Stomach (tissue), 4 donors: ENCODE data around the gene PCDHGA8.

Experiments used
- EP300 ChIP-seq: sonication (generic); formaldehyde crosslinking; IDR thresholded peaks from one replicate; pipeline ENCODE4 v1.6.1; 2017; ENCODE audit warnings: antibody characterized with exemption
- POLR2AphosphoS5 ChIP-seq, 3 donors: sonication (generic); formaldehyde crosslinking; IDR thresholded peaks; one replicate each; pipeline ENCODE4 v1.6.1; 2016; ENCODE audit warnings: antibody characterized with exemption in 3 of 3
- TF ChIP-seq, protein P1 (sequence below), 7 experiments: fragments of 450-650 bp in 4 of 7; fragments of 200-600 bp in 3 of 7; sonication (generic) in 3 of 7; IDR thresholded peaks; one replicate each; pipeline ENCODE4 v1.5.1; 2016 to 2019; ENCODE audit warnings: antibody characterized with exemption in 7 of 7, control low read depth in 2 of 7, mild to moderate bottlenecking in 1 of 7

DNA sequence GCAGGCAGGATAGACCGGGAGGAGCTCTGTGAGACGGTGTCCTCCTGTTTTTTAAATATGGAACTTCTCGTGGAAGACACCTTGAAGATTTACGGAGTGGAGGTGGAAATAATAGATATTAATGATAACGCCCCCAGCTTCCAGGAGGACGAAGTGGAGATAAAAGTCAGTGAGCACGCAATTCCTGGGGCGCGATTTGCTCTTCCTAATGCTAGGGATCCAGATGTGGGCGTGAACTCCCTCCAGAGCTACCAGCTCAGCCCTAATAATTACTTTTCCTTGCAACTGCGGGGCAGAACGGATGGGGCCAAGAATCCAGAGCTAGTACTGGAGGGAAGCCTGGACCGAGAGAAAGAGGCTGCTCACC is 29.0 kb downstream of the PCDHGA8 start:
- TF ChIP-seq, protein P1, sequence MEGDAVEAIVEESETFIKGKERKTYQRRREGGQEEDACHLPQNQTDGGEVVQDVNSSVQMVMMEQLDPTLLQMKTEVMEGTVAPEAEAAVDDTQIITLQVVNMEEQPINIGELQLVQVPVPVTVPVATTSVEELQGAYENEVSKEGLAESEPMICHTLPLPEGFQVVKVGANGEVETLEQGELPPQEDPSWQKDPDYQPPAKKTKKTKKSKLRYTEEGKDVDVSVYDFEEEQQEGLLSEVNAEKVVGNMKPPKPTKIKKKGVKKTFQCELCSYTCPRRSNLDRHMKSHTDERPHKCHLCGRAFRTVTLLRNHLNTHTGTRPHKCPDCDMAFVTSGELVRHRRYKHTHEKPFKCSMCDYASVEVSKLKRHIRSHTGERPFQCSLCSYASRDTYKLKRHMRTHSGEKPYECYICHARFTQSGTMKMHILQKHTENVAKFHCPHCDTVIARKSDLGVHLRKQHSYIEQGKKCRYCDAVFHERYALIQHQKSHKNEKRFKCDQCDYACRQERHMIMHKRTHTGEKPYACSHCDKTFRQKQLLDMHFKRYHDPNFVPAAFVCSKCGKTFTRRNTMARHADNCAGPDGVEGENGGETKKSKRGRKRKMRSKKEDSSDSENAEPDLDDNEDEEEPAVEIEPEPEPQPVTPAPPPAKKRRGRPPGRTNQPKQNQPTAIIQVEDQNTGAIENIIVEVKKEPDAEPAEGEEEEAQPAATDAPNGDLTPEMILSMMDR (IDR thresholded peaks at IDR 0.05) = no peak
- TF ChIP-seq EP300 (no peak), POLR2AphosphoS5 (IDR thresholded peaks at IDR 0.05) (no peak)
